Measurements from ENCODE around the gene CYP11A1. TPM values are rescaled to one million over a fixed set of nuclear protein-coding genes. Genes with fewer than 3 reads are reported as not detected.

Gene CYP11A1
- total RNA-seq, 6 donors from 2014 or later = 0.91 to 8.4 (median 1.1) TPM; not detected in 1

DNA sequence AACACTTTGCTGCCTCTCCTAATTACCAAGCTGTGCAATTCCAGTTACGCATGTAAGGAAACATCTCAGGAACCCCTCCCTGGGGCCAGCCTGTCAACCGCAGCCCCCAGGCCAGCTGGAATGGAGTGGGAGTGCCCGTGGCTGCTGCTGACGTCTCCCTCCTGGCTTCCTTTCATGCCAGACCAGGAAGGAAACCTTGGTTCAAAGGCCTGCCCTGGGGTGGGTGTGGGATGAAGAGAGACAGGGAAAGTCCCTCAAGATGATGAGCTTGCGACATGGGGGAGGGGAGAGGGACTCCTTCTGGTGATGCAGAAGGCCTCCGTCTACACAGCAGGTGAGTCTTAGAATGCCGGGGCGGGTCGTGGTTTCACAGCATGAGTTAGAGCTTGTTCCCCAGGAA lies 11.4 kb upstream of the CYP11A1 start:
- H3K4me1 ChIP-seq = peaks cover 7 to 24% (median 15%) of the 10 kb centered on the region in 4 donors
- no peak for DNase-seq
- ATAC-seq (ENCODE audit: low FRiP score in 2 of 2) = no peak
- H3K36me3 ChIP-seq = no peaks in the 10 kb centered on the region
- peak in 1 of 2 donors; percentile 11 for TF ChIP-seq POLR2AphosphoS5 (IDR thresholded peaks at IDR 0.05)
- TF ChIP-seq, protein P1, sequence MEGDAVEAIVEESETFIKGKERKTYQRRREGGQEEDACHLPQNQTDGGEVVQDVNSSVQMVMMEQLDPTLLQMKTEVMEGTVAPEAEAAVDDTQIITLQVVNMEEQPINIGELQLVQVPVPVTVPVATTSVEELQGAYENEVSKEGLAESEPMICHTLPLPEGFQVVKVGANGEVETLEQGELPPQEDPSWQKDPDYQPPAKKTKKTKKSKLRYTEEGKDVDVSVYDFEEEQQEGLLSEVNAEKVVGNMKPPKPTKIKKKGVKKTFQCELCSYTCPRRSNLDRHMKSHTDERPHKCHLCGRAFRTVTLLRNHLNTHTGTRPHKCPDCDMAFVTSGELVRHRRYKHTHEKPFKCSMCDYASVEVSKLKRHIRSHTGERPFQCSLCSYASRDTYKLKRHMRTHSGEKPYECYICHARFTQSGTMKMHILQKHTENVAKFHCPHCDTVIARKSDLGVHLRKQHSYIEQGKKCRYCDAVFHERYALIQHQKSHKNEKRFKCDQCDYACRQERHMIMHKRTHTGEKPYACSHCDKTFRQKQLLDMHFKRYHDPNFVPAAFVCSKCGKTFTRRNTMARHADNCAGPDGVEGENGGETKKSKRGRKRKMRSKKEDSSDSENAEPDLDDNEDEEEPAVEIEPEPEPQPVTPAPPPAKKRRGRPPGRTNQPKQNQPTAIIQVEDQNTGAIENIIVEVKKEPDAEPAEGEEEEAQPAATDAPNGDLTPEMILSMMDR (IDR thresholded peaks at IDR 0.05) = no peak
- H3K4me3 ChIP-seq = no peak overlapping the region
- no peaks in the 10 kb centered on the region for H3K9me3 ChIP-seq
- H3K27ac ChIP-seq = no peak overlapping the region
- 31 to 33% methylated on average over 9 of the region's 9 CpGs for WGBS, 2 donors
- no peaks in the 10 kb centered on the region for H3K27me3 ChIP-seq

DNA sequence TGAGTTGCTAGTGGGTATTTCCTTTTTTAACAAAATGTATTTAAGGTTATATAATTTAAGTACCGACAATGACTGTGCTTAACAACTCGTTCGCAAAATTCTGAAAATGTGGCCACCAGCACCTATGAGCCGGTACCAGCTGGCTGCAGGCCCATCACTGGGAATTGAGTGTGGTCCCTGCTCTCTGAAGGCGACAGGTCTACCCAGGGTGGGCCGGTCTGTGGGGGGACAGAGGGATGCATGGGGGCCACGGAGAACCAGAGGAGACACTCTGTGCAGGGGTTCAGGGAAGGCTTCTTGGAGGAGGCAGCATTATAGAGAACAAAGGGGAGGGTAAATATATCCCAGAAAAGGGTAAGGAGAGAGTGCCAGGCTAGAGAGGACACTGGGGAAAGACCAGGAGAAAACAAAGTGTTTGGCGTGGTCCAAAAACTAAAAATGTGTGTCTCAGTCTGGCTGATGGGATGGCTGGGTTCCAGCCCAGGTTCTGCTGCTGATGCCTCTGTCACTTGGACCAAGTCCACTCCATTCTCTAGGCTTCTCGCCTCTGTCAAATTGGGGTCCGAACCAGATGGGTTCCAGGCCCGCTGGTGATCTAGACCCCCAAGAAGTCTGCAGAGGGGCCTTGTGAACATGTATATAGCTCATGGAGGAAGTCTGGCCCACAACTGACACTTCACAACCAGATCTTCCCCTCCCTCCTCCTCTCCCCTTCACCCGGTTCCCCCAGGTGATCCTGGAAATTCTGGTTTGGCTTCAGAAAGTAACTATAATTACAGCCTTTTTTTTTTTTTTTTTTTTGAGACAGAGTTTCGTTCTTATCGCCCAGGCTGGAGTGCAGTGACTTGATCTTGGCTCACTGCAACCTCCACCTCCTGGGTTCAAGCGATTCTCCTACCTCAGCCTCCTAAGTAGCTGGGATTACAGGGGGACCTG lies 10.7 kb upstream of the CYP11A1 start:
- TF ChIP-seq, protein P1 (IDR thresholded peaks at IDR 0.05) = no peak
- TF ChIP-seq POLR2AphosphoS5 (IDR thresholded peaks at IDR 0.05) (no peak), POLR2A (IDR thresholded peaks at IDR 0.05) (no peak), EP300 (IDR thresholded peaks at IDR 0.05) (no peak)
- Histone ChIP-seq H3K27ac (no peak overlapping the region), H3K36me3 (no peaks in the 10 kb centered on the region), H3K4me3 (no peak overlapping the region), H3K9me3 (no peaks in the 10 kb centered on the region), H3K4me1 (peaks cover 7 to 29% (median 17%) of the 10 kb centered on the region in 4 donors), H3K27me3 (no peaks in the 10 kb centered on the region)
- ATAC-seq (ENCODE audit: low FRiP score in 2 of 2) = no peak
- DNase-seq = no peak
- WGBS, 2 donors = 80 to 85% methylated on average over 15 of the region's 15 CpGs

DNA sequence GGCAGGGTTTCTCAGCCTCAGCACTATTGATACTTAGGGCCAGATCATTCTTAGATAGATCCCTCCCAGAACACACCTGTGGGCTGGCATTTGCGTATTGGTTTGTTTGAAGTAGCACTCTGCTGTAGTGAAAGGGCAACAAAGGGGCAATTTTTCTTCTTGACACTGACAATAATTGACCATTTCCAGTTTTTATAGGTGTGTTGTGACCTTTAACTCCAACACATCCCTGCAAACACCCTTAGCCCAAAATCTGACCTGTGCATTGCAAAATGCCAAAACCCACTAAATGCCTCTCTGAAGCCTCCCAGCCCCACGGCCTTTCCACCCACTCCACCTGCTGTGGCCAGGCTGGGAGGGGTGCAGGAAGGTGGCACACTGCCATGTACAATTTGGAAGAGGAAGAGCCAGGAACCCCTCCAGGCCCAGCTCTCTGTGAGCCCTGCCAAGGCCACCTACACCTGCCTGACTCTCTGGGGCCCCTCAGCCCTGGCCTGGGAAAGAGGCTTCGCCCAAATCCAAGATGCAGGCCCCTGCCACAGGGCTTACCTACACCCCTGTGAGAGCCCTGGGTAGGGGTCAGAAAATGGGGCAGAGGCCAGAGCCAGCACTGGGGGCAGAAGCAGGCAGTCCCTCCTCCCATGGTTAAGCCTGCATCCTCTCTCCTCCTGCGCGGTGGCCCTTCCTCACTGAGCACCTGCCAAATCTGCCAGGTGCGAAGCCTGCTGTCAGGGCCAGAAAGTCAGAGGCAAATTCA lies 9.6 kb upstream of the CYP11A1 start:
- Histone ChIP-seq H3K36me3 (no peaks in the 10 kb centered on the region), H3K9me3 (no peaks in the 10 kb centered on the region), H3K27me3 (no peaks in the 10 kb centered on the region), H3K4me1 (peaks cover 7 to 23% (median 13%) of the 10 kb centered on the region in 4 donors), H3K27ac (no peak overlapping the region), H3K4me3 (no peak overlapping the region)
- no peak for DNase-seq
- TF ChIP-seq, protein P1 (IDR thresholded peaks at IDR 0.05) = no peak
- TF ChIP-seq POLR2A (IDR thresholded peaks at IDR 0.05) (no peak), EP300 (IDR thresholded peaks at IDR 0.05) (no peak), POLR2AphosphoS5 (IDR thresholded peaks at IDR 0.05) (no peak)
- WGBS, 2 donors = 85 to 88% methylated on average over 3 to 6 of the region's 6 CpGs
- no peak for ATAC-seq (ENCODE audit: low FRiP score in 2 of 2)

DNA sequence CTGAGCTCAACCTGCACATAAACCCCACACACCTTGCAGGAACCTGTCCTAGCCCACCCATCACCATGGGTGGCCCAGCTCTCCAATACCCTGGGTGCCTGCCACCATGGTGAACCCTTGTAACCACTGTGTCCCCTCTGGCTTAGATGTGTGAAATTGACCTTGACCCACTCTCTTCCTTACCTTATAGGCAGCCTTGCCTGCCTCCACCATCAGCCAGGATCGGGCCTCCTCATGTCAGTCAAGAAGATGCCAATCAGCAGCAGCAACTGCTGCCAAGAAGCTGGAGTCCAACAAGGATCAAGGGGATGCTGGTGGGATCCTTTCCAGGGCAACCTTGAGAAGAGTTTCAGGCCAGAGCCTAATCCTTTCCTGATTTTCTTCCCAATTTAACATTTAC lies 8.8 kb upstream of the CYP11A1 start:
- H3K27ac ChIP-seq = no peak overlapping the region
- H3K36me3 ChIP-seq = no peaks in the 10 kb centered on the region
- no peak for ATAC-seq (ENCODE audit: low FRiP score in 2 of 2)
- no peak overlapping the region for H3K4me3 ChIP-seq
- H3K4me1 ChIP-seq = peaks cover 7 to 21% (median 13%) of the 10 kb centered on the region in 4 donors
- H3K9me3 ChIP-seq = no peaks in the 10 kb centered on the region
- DNase-seq = no peak
- 78 to 95% methylated on average over 1 of the region's 1 CpG for WGBS, 2 donors
- TF ChIP-seq EP300 (IDR thresholded peaks at IDR 0.05) (no peak), POLR2AphosphoS5 (IDR thresholded peaks at IDR 0.05) (no peak), POLR2A (IDR thresholded peaks at IDR 0.05) (no peak)
- TF ChIP-seq, protein P1 (IDR thresholded peaks at IDR 0.05) = no peak
- no peaks in the 10 kb centered on the region for H3K27me3 ChIP-seq

Data from upper lobe of left lung (tissue), 6 donors.